HEK293 (cell line): ENCODE results near the gene PYHIN1.

Experiments used
- CTCF ChIA-PET: fragments of 350-600 bp; formaldehyde crosslinking; extraction: SDS; loops from one replicate; lab custom pipeline; 2021; ENCODE audit warnings: antibody characterized with exemption; lab: Yijun Ruan, JAX
- POLR2A ChIA-PET: fragments of 300-600 bp; formaldehyde crosslinking; extraction: SDS; loops from one replicate; lab custom pipeline; 2020; ENCODE audit warnings: antibody characterized with exemption, inconsistent platforms; lab: Yijun Ruan, JAX
- H3K27ac ChIP-seq: fragments of 200-500 bp; sonication (Bioruptor generic); 2 replicates; pipeline ENCODE4 v1.5.1; 2014; ENCODE audit warnings: low read depth, low read length, control low read depth, inconsistent platforms; ENCODE audit errors: extremely low read depth
- H3K36me3 ChIP-seq, 2 experiments: fragments of 200-500 bp in 1 of 2; sonication (Bioruptor generic) in 1 of 2; 1 replicate in 1 of 2; 2 replicates in 1 of 2; pipeline ENCODE4 v1.5.1; 2014 to 2017; ENCODE audit warnings: inconsistent platforms in 2 of 2, low read length in 2 of 2; ENCODE audit not compliant: control insufficient read depth in 2 of 2, insufficient read depth in 1 of 2
- H3K4me1 ChIP-seq: fragments of 200-500 bp; sonication (Bioruptor generic); 2 replicates; pipeline ENCODE4 v1.5.1; 2014; ENCODE audit warnings: mild to moderate bottlenecking, low read length, inconsistent platforms; ENCODE audit not compliant: control insufficient read depth, insufficient read depth
- H3K4me3 ChIP-seq: 2 replicates; pipeline ENCODE4 v1.5.1; 2011; ENCODE audit warnings: low read depth, mild to moderate bottlenecking, control low read depth, low read length, moderate library complexity
- H3K9me3 ChIP-seq: fragments of 200-500 bp; sonication (Bioruptor generic); 2 replicates; pipeline ENCODE4 v1.5.1; 2014; ENCODE audit warnings: low read depth, low read length, inconsistent platforms; ENCODE audit not compliant: control insufficient read depth, insufficient read depth
- BCL11A ChIP-seq: fragments of 450-650 bp; formaldehyde crosslinking; IDR thresholded peaks from 2 replicates; pipeline ENCODE4 v1.5.1; 2016; ENCODE audit warnings: low read depth, missing biosample characterization, missing genetic modification characterization
- BCL11B ChIP-seq: fragments of 450-650 bp; formaldehyde crosslinking; IDR thresholded peaks from 2 replicates; pipeline ENCODE4 v1.5.1; 2016; ENCODE audit warnings: low read depth, missing biosample characterization, missing genetic modification characterization
- GLI4 ChIP-seq: fragments of 450-650 bp; formaldehyde crosslinking; IDR thresholded peaks from 2 replicates; pipeline ENCODE4 v1.5.1; 2016; ENCODE audit warnings: missing biosample characterization, missing genetic modification characterization
- PRDM2 ChIP-seq: fragments of 450-650 bp; formaldehyde crosslinking; IDR thresholded peaks from 2 replicates; pipeline ENCODE4 v1.5.1; 2016; ENCODE audit warnings: missing biosample characterization, missing genetic modification characterization, borderline replicate concordance
- REPIN1 ChIP-seq: fragments of 450-650 bp; formaldehyde crosslinking; IDR thresholded peaks from 2 replicates; pipeline ENCODE4 v1.5.1; 2017; ENCODE audit warnings: missing biosample characterization, missing genetic modification characterization, low read depth
- SCRT2 ChIP-seq: fragments of 450-650 bp; formaldehyde crosslinking; IDR thresholded peaks from 2 replicates; pipeline ENCODE4 v1.5.1; 2016; ENCODE audit warnings: missing biosample characterization, missing genetic modification characterization
- SP2 ChIP-seq: fragments of 450-650 bp; formaldehyde crosslinking; IDR thresholded peaks from 2 replicates; pipeline ENCODE4 v1.5.1; 2016; ENCODE audit warnings: missing biosample characterization, missing genetic modification characterization
- ZBTB21 ChIP-seq: fragments of 450-650 bp; formaldehyde crosslinking; IDR thresholded peaks from 2 replicates; pipeline ENCODE4 v1.5.1; 2017; ENCODE audit warnings: missing biosample characterization, missing genetic modification characterization
- ZBTB48 ChIP-seq: fragments of 450-650 bp; formaldehyde crosslinking; IDR thresholded peaks from 2 replicates; pipeline ENCODE4 v1.5.1; 2016; ENCODE audit warnings: missing biosample characterization, missing genetic modification characterization
- ZFP37 ChIP-seq: fragments of 450-650 bp; formaldehyde crosslinking; IDR thresholded peaks from 2 replicates; pipeline ENCODE4 v1.5.1; 2016; ENCODE audit warnings: missing biosample characterization, missing genetic modification characterization
- ZNF114 ChIP-seq: fragments of 450-650 bp; formaldehyde crosslinking; IDR thresholded peaks from 2 replicates; pipeline ENCODE4 v1.5.0; 2017; ENCODE audit warnings: missing biosample characterization, missing genetic modification characterization
- ZNF157 ChIP-seq: fragments of 450-650 bp; formaldehyde crosslinking; IDR thresholded peaks from 2 replicates; pipeline ENCODE4 v1.5.1; 2016; ENCODE audit warnings: missing biosample characterization, missing genetic modification characterization
- ZNF391 ChIP-seq: fragments of 450-650 bp; formaldehyde crosslinking; IDR thresholded peaks from 2 replicates; pipeline ENCODE4 v1.5.1; 2016; ENCODE audit warnings: low read depth, missing biosample characterization, missing genetic modification characterization, borderline replicate concordance
- ZNF426 ChIP-seq: fragments of 450-650 bp; formaldehyde crosslinking; IDR thresholded peaks from 2 replicates; pipeline ENCODE4 v1.5.1; 2017; ENCODE audit warnings: missing biosample characterization, missing genetic modification characterization, mild to moderate bottlenecking, inconsistent platforms, moderate library complexity
- ZNF48 ChIP-seq: fragments of 450-650 bp; formaldehyde crosslinking; IDR thresholded peaks from 2 replicates; pipeline ENCODE4 v1.5.1; 2016; ENCODE audit warnings: missing biosample characterization, missing genetic modification characterization
- ZNF530 ChIP-seq: fragments of 450-650 bp; formaldehyde crosslinking; IDR thresholded peaks from 2 replicates; pipeline ENCODE4 v1.5.1; 2016; ENCODE audit warnings: low read depth, missing biosample characterization, missing genetic modification characterization
- ZNF571 ChIP-seq: fragments of 450-650 bp; formaldehyde crosslinking; IDR thresholded peaks from 2 replicates; pipeline ENCODE4 v1.5.0; 2017; ENCODE audit warnings: missing biosample characterization, missing genetic modification characterization
- ZNF623 ChIP-seq: fragments of 450-650 bp; formaldehyde crosslinking; IDR thresholded peaks from 2 replicates; pipeline ENCODE4 v1.5.1; 2016; ENCODE audit warnings: missing biosample characterization, missing genetic modification characterization
- ZNF76 ChIP-seq: fragments of 450-650 bp; formaldehyde crosslinking; IDR thresholded peaks from 2 replicates; pipeline ENCODE4; 2016; ENCODE audit warnings: low read depth, missing biosample characterization, missing genetic modification characterization, borderline replicate concordance
- ZNF776 ChIP-seq: fragments of 450-650 bp; formaldehyde crosslinking; IDR thresholded peaks from 2 replicates; pipeline ENCODE4 v1.5.0; 2017; ENCODE audit warnings: missing biosample characterization, missing genetic modification characterization, borderline replicate concordance
- TF ChIP-seq, protein P1 (sequence below): fragments of 450-650 bp; formaldehyde crosslinking; IDR thresholded peaks from 2 replicates; pipeline ENCODE4 v1.5.1; 2016; ENCODE audit warnings: missing biosample characterization, missing genetic modification characterization
- TF ChIP-seq, protein P2 (sequence below): fragments of 450-650 bp; formaldehyde crosslinking; IDR thresholded peaks from 2 replicates; pipeline ENCODE4 v1.5.1; 2016; ENCODE audit warnings: missing biosample characterization, missing genetic modification characterization

PYHIN1 gene

DNA sequence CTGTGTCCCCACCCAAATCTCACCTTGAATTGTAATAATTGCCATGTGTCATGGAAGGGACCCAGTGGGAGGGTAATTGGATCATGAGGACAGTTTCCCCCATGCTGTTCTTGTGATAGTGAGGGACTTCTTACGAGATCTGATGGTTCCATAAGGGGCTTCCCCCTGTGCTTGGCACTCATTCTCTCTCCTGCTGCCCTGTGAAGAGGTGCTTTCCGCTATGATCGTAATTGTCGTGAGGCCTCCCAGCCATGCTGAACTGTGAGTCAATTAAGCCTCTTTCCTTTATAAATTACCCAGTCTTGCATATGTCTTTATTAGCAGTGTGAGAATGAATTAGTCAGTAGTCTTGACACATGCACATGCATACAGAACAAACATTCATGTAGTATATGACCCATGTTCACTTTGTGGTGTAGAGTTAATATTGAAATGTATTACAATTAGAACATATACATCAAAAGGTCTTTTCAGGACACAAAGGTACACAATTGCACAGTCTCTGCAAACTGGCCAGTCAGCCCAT is 61.5 kb downstream of the PYHIN1 start:
- TF ChIP-seq ZNF48 (tag by site-specific recombination) = no peak
- TF ChIP-seq ZNF571 (tag by site-specific recombination) = no peak
- no peak for TF ChIP-seq ZBTB48 (tag by site-specific recombination)
- TF ChIP-seq SCRT2 = no peak

GRCh38 chr1:158996998-158997397 is 65.6 kb downstream of the PYHIN1 start:
- ChIA-PET POLR2A (no interaction called here), CTCF (interaction anchor here (0.6 to 2.3 kb wide), 2 partner anchors 793 to 863 kb away, joined by 5 to 10 read pairs; no protein-coding TSS in a partner anchor)
- H3K36me3 ChIP-seq = no peaks in the 10 kb centered on the region
- peaks cover 8% of the 10 kb centered on the region; the same call in 1 of the 2 replicates for H3K4me1 ChIP-seq
- no peak overlapping the region for H3K4me3 ChIP-seq
- H3K9me3 ChIP-seq = no peaks in the 10 kb centered on the region
- no peak overlapping the region for H3K27ac ChIP-seq
- TF ChIP-seq ZNF623 (tag by site-specific recombination) (no peak), BCL11B (no peak), ZFP37 (tag by site-specific recombination) (no peak), ZNF157 (tag by site-specific recombination) (no peak)
- TF ChIP-seq, all 188 proteins: peak for 0

More for the DNA sequence above, 61.5 kb downstream of the PYHIN1 start:
- ChIA-PET POLR2A (no interaction called here), CTCF (no interaction called here)
- H3K36me3 ChIP-seq = no peaks in the 10 kb centered on the region
- H3K4me1 ChIP-seq = no peaks in the 10 kb centered on the region
- H3K9me3 ChIP-seq = no peaks in the 10 kb centered on the region
- H3K27ac ChIP-seq = no peak overlapping the region
- H3K4me3 ChIP-seq = no peak overlapping the region

- ChIA-PET CTCF (interaction anchor here (0.6 to 2.3 kb wide), 16 partner anchors 10 to 1049 kb away, joined by 3 to 12 read pairs (median 3); no protein-coding TSS in a partner anchor), POLR2A (no interaction called here)
- TF ChIP-seq BCL11A = no peak
- TF ChIP-seq SP2 (tag by site-specific recombination) = no peak
- no peak for TF ChIP-seq ZNF776
- TF ChIP-seq ZNF391 = no peak
- TF ChIP-seq ZNF76 (tag by site-specific recombination) = no peak
- no peak for TF ChIP-seq ZNF114 (tag by site-specific recombination)
- TF ChIP-seq PRDM2 = no peak
- no peak for TF ChIP-seq ZNF530 (tag by site-specific recombination)
- TF ChIP-seq ZNF426 = no peak
- TF ChIP-seq REPIN1 (tag by site-specific recombination) = no peak
- TF ChIP-seq, protein P1, sequence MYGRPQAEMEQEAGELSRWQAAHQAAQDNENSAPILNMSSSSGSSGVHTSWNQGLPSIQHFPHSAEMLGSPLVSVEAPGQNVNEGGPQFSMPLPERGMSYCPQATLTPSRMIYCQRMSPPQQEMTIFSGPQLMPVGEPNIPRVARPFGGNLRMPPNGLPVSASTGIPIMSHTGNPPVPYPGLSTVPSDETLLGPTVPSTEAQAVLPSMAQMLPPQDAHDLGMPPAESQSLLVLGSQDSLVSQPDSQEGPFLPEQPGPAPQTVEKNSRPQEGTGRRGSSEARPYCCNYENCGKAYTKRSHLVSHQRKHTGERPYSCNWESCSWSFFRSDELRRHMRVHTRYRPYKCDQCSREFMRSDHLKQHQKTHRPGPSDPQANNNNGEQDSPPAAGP = no peak
- TF ChIP-seq GLI4 (tag by site-specific recombination) = no peak
- TF ChIP-seq, protein P2, sequence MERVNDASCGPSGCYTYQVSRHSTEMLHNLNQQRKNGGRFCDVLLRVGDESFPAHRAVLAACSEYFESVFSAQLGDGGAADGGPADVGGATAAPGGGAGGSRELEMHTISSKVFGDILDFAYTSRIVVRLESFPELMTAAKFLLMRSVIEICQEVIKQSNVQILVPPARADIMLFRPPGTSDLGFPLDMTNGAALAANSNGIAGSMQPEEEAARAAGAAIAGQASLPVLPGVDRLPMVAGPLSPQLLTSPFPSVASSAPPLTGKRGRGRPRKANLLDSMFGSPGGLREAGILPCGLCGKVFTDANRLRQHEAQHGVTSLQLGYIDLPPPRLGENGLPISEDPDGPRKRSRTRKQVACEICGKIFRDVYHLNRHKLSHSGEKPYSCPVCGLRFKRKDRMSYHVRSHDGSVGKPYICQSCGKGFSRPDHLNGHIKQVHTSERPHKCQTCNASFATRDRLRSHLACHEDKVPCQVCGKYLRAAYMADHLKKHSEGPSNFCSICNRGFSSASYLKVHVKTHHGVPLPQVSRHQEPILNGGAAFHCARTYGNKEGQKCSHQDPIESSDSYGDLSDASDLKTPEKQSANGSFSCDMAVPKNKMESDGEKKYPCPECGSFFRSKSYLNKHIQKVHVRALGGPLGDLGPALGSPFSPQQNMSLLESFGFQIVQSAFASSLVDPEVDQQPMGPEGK (tag by site-specific recombination) = no peak
- no peak for TF ChIP-seq ZBTB21 (tag by site-specific recombination)
- TF ChIP-seq ZNF48 (tag by site-specific recombination) = no peak
These were observed 66.9 kb downstream of the PYHIN1 start for GRCh38 chr1:158998037-158998780.

More at GRCh38 chr1:158998037-158998780, 66.9 kb downstream of the PYHIN1 start:
- Histone ChIP-seq H3K4me3 (no peak overlapping the region), H3K27ac (no peak overlapping the region), H3K4me1 (peaks cover 8% of the 10 kb centered on the region; the same call in 1 of the 2 replicates), H3K36me3 (no peaks in the 10 kb centered on the region), H3K9me3 (no peaks in the 10 kb centered on the region)
